Transverse colon (tissue), 3 donors: Measurements from ENCODE around the gene TBC1D9.

Source experiments
- POLR2A ChIP-seq: fragments of 450-650 bp; IDR thresholded peaks from one replicate; pipeline ENCODE4 v1.6.1; 2016; ENCODE audit warnings: antibody characterized with exemption, mild to moderate bottlenecking, moderate library complexity
- TF ChIP-seq, protein P1 (sequence below), 5 experiments: fragments of 200-600 bp in 3 of 5; fragments of 450-650 bp in 2 of 5; sonication (generic) in 3 of 5; IDR thresholded peaks; 1 replicate in 2 of 5; 2 replicates in 3 of 5; pipeline ENCODE4 v1.5.1; 2016 to 2017; ENCODE audit warnings: antibody characterized with exemption in 5 of 5, inconsistent platforms in 3 of 5, mild to moderate bottlenecking in 2 of 5, moderate library complexity in 1 of 5

DNA sequence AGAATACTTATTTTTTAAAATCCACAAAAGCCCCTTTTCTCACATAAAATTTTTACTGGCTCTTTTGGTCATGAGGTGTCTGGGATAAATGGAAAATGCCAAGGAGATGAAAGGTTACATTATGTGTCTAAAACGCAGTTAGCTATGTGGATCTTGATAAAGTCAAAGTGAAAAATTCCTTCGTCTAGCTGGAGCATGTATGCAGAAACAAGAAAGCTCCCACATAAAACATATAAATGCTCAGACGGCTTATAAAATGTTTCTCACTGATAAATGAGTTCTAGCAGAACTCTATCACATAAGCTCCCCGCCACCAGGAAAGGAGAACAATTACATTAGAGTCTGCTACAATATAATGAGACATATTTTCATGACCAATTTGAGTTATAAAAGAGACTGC is 83.8 kb downstream of the TBC1D9 start:
- TF ChIP-seq, protein P1, sequence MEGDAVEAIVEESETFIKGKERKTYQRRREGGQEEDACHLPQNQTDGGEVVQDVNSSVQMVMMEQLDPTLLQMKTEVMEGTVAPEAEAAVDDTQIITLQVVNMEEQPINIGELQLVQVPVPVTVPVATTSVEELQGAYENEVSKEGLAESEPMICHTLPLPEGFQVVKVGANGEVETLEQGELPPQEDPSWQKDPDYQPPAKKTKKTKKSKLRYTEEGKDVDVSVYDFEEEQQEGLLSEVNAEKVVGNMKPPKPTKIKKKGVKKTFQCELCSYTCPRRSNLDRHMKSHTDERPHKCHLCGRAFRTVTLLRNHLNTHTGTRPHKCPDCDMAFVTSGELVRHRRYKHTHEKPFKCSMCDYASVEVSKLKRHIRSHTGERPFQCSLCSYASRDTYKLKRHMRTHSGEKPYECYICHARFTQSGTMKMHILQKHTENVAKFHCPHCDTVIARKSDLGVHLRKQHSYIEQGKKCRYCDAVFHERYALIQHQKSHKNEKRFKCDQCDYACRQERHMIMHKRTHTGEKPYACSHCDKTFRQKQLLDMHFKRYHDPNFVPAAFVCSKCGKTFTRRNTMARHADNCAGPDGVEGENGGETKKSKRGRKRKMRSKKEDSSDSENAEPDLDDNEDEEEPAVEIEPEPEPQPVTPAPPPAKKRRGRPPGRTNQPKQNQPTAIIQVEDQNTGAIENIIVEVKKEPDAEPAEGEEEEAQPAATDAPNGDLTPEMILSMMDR (IDR thresholded peaks at IDR 0.05), result no peak
- TF ChIP-seq POLR2A, result no peak
